Endothelial cell of umbilical vein (primary cell): ENCODE results near the gene TTC31. TPM values are rescaled to one million over a fixed set of nuclear protein-coding genes. Genes with fewer than 3 reads are reported as not detected.

Experiments used
- BruUV-seq: library from RNA; stranded (reverse); fragments of 400-500 nt; replicated peaks from 2 replicates; lab custom pipeline; 2021; lab: Mats Ljungman, UMichigan
- CTCF ChIA-PET: fragments of 300-600, 350-600 bp; sonication (Branson Sonifier 250); formaldehyde crosslinking; loops from one replicate; lab custom pipeline; 2021; ENCODE audit warnings: antibody characterized with exemption, inconsistent platforms; lab: Charles Lee
- POLR2A ChIA-PET: fragments of 300-600, 350-600 bp; sonication (Branson Sonifier 250); formaldehyde crosslinking; loops from one replicate; lab custom pipeline; 2021; ENCODE audit warnings: antibody characterized with exemption, inconsistent platforms; lab: Charles Lee
- DNase-seq: peaks from one replicate; pipeline ENCODE4 v3.0.0-alpha.2; 2011; ENCODE audit warnings: low read depth, low spot score
- FAIRE-seq: peaks from 2 replicates; lab custom pipeline; 2011; peaks lifted over from hg19 to GRCh38; lab: Jason Lieb, UNC
- H2AFZ ChIP-seq: 2 replicates; pipeline ENCODE4 v1.6.0; 2012; ENCODE audit warnings: low read depth, low read length, control low read depth, inconsistent platforms
- H3K27ac ChIP-seq: 2 replicates; pipeline ENCODE4 v1.5.1; 2011; ENCODE audit warnings: low read depth, mild to moderate bottlenecking, control low read depth, low read length, moderate library complexity; ENCODE audit not compliant: insufficient read depth
- H3K27me3 ChIP-seq, 2 experiments: 2 replicates each; pipeline versions ENCODE4 v1.6.0 to v1.6.1; 2011; ENCODE audit warnings: low read length in 2 of 2, mixed read lengths in 1 of 2; ENCODE audit not compliant: control insufficient read depth in 2 of 2, insufficient read depth in 2 of 2
- H3K36me3 ChIP-seq, 2 experiments: 2 replicates in 1 of 2; 3 replicates in 1 of 2; pipeline ENCODE4 v1.5.1; 2011; ENCODE audit warnings: low read length in 2 of 2, mild to moderate bottlenecking in 1 of 2, moderate library complexity in 1 of 2; ENCODE audit not compliant: control insufficient read depth in 2 of 2, insufficient read depth in 2 of 2; ENCODE audit errors: extremely low read depth in 1 of 2
- H3K4me1 ChIP-seq: 3 replicates; pipeline ENCODE4 v1.5.1; 2011; ENCODE audit warnings: mild to moderate bottlenecking, low read length; ENCODE audit not compliant: control insufficient read depth, insufficient read depth; ENCODE audit errors: extremely low read depth
- H3K4me2 ChIP-seq: 2 replicates; pipeline ENCODE4 v1.6.1; 2011; ENCODE audit warnings: low read length, control low read depth, mixed read lengths; ENCODE audit not compliant: insufficient read depth
- H3K4me3 ChIP-seq, 3 experiments: fragments of 200-600 bp in 1 of 3; sonication (generic), shearing (Covaris generic) in 1 of 3; replicated peaks in 1 of 3; 2 replicates each; pipeline ENCODE4 v1.5.1; 2011 to 2016; ENCODE audit warnings: control low read depth in 3 of 3, low read length in 3 of 3, mild to moderate bottlenecking in 2 of 3, inconsistent platforms in 1 of 3, low read depth in 1 of 3, moderate library complexity in 1 of 3; ENCODE audit not compliant: insufficient read depth in 1 of 3
- H3K79me2 ChIP-seq: 2 replicates; pipeline ENCODE4 v1.6.0; 2012; ENCODE audit warnings: low read length, inconsistent platforms; ENCODE audit not compliant: control insufficient read depth, insufficient read depth
- H3K9ac ChIP-seq: replicated peaks from 2 replicates; pipeline ENCODE3; 2011; ENCODE audit warnings: low read length, control low read depth; ENCODE audit not compliant: insufficient read depth; ENCODE audit errors: extremely low read depth
- H3K9me1 ChIP-seq: replicated peaks from 3 replicates; pipeline ENCODE4 v1.6.0; 2011; ENCODE audit warnings: mild to moderate bottlenecking, low read length; ENCODE audit not compliant: control insufficient read depth, insufficient read depth; ENCODE audit errors: extremely low read depth
- H3K9me3 ChIP-seq: replicated peaks from 2 replicates; pipeline ENCODE4 v1.5.1; 2012; ENCODE audit warnings: low read length, inconsistent platforms; ENCODE audit not compliant: control insufficient read depth, insufficient read depth
- H4K20me1 ChIP-seq: replicated peaks from 2 replicates; pipeline ENCODE3; 2011; ENCODE audit warnings: mild to moderate bottlenecking, low read length; ENCODE audit not compliant: control insufficient read depth, insufficient read depth; ENCODE audit errors: extremely low read depth
- CTCF ChIP-seq, 2 donors: IDR thresholded peaks; 1 replicate in 1 of 2; 2 replicates in 1 of 2; pipeline ENCODE4 v1.5.1; 2011; ENCODE audit warnings: low read length in 2 of 2, mild to moderate bottlenecking in 2 of 2, moderate library complexity in 2 of 2, control low read depth in 1 of 2, inconsistent platforms in 1 of 2, low read depth in 1 of 2; ENCODE audit not compliant: insufficient read depth in 1 of 2; ENCODE audit errors: extremely low read depth in 1 of 2
- EZH2 ChIP-seq: IDR thresholded peaks from 2 replicates; pipeline ENCODE4 v1.6.1; 2012; ENCODE audit warnings: borderline replicate concordance, low read depth, mild to moderate bottlenecking, moderate library complexity, low read length, inconsistent platforms; ENCODE audit not compliant: severe bottlenecking
- FOS ChIP-seq: IDR thresholded peaks from 2 replicates; pipeline ENCODE4 v1.6.1; 2011; ENCODE audit warnings: mild to moderate bottlenecking, low read length, moderate library complexity, borderline replicate concordance; ENCODE audit not compliant: insufficient read depth
- GATA2 ChIP-seq: IDR thresholded peaks from 2 replicates; pipeline ENCODE4 v1.7.0; 2011; ENCODE audit warnings: low read depth, mild to moderate bottlenecking, moderate library complexity, mixed read lengths, low read length; ENCODE audit not compliant: insufficient read length, insufficient read depth
- JUN ChIP-seq: IDR thresholded peaks from 2 replicates; pipeline ENCODE4 v1.6.1; 2011; ENCODE audit warnings: borderline replicate concordance, low read depth; ENCODE audit not compliant: insufficient read length, insufficient read depth
- MAX ChIP-seq: IDR thresholded peaks from 2 replicates; pipeline ENCODE4 v1.6.1; 2011; ENCODE audit not compliant: insufficient read depth, insufficient read length
- MYC ChIP-seq: IDR thresholded peaks from one replicate; pipeline ENCODE4 v1.6.1; 2011; ENCODE audit warnings: mild to moderate bottlenecking, low read depth, low read length
- POLR2A ChIP-seq: IDR thresholded peaks from 2 replicates; pipeline ENCODE4 v1.6.1; 2012; ENCODE audit warnings: low read depth, mild to moderate bottlenecking, control low read depth, low read length
- POLR2AphosphoS5 ChIP-seq: IDR thresholded peaks from 2 replicates; pipeline ENCODE4 v1.6.1; 2012; ENCODE audit warnings: low read depth, mild to moderate bottlenecking, control low read depth, low read length, moderate library complexity; ENCODE audit not compliant: insufficient read depth
- dilution Hi-C: fragments of 300-500 bp; cut with MboI; formaldehyde crosslinking; loops from one replicate; pipeline ENCODE4 v1.15.0; 2019; ENCODE audit warnings: low sequenced_read_pairs; ENCODE audit not compliant: extremely low pct_ligation_motif_present
- intact Hi-C: fragments of 100-400 bp; cut with micrococcal nuclease; formaldehyde crosslinking; loops from one replicate; pipeline ENCODE4 v1.10.0; 2022
- polyA plus RNA-seq, 4 experiments: library from polyadenylated mRNA; depleted of rRNA in 3 of 4; stranded (reverse) in 3 of 4; unstranded in 1 of 4; fragments of >200 nt; gene quantifications; 2 replicates each; pipeline versions ENCODE4 v1.2.1 to v1.2.3, GENCODE V29; 2011 to 2012; ENCODE audit warnings: missing spikeins in 1 of 4
- total RNA-seq: library from RNA; stranded (reverse); gene quantifications from 2 replicates; pipeline ENCODE4 v1.2.3, GENCODE V29; 2021

The TTC31 gene
- total and polyA plus RNA-seq, 2 donors (not counting 3 experiments of a cell fraction or from before 2014, with no cell fraction given) = 20.1 to 24.1 TPM

- Histone ChIP-seq H2AFZ (no peak overlapping the region), H3K27ac (no peak overlapping the region), H3K9me3 (no peaks in the 10 kb centered on the region), H3K36me3 (peaks cover 0 to 10% of the 10 kb centered on the region in 2 experiments), H3K9ac (no peak overlapping the region), H3K4me1 (peaks cover under 1% of the 10 kb centered on the region), H3K9me1 (no peaks in the 10 kb centered on the region), H3K4me3 (no peak overlapping the region), H4K20me1 (no peaks in the 10 kb centered on the region), H3K79me2 (no peaks in the 10 kb centered on the region), H3K27me3 (peaks cover 13% of the 10 kb centered on the region in 2 experiments), H3K4me2 (no peak overlapping the region)
- TF ChIP-seq CTCF (IDR thresholded peaks at IDR 0.05; ENCODE audit: extremely low read depth in 1 of 2, insufficient read depth in 1 of 2, low read depth in 1 of 2, low read length in 2 of 2) = no peak
- no peak for TF ChIP-seq JUN
- TF ChIP-seq EZH2 = no peak
- TF ChIP-seq MYC = no peak
- no peak for TF ChIP-seq GATA2
- TF ChIP-seq POLR2AphosphoS5 = no peak
- no peak for TF ChIP-seq MAX
- no peak for TF ChIP-seq FOS
- TF ChIP-seq POLR2A = no peak
- no TSS peak for BruUV-seq
- DNase-seq (no peak), FAIRE-seq (no peak)
- CTCF ChIA-PET = interaction anchor here (1.8 kb wide), 1 partner anchor 52 kb away, joined by 5 read pairs; no protein-coding TSS in a partner anchor
- intact Hi-C loops = no loop called here
- POLR2A ChIA-PET = no interaction called here
- dilution Hi-C loops = no loop called here
Observed at GRCh38 chr2:74536166-74536950, 53.5 kb downstream of the TTC31 start.
